A549 (cell line): Measurements from ENCODE around the gene EEIG1. TPM values are rescaled to one million over a fixed set of nuclear protein-coding genes. Genes with fewer than 3 reads are reported as not detected.

Experiments used
- ATAC-seq, 2 experiments: fragments of 200-7000 bp in 1 of 2; fragments of >200 bp in 1 of 2; cut with Nextera tagmentation in 1 of 2; cut with Tn5 transposase in 1 of 2; 3 replicates each; pipeline versions ENCODE4 v1.8.0 to v1.9.1; 2018 to 2020; ENCODE audit warnings: mild to moderate bottlenecking in 1 of 2, moderate library complexity in 1 of 2
- CTCF ChIA-PET: fragments of 300-600 bp; sonication (Branson Sonifier 250); formaldehyde crosslinking; extraction: SDS; loops from one replicate; lab custom pipeline; 2021; ENCODE audit warnings: antibody characterized with exemption, inconsistent platforms; lab: Yijun Ruan, JAX
- POLR2A ChIA-PET: fragments of 350-600 bp; formaldehyde crosslinking; extraction: SDS; loops from one replicate; lab custom pipeline; 2021; ENCODE audit warnings: antibody characterized with exemption, inconsistent platforms; lab: Yijun Ruan, JAX
- DNase-seq, 2 experiments: peaks; one replicate each; pipeline versions ENCODE4 v3.0.0 to v3.0.0-alpha.2; 2011 to 2016; ENCODE audit warnings: low read depth in 1 of 2, low spot score in 1 of 2
- FAIRE-seq: peaks from 2 replicates; lab custom pipeline; 2011; peaks lifted over from hg19 to GRCh38; lab: Jason Lieb, UNC
- H3K27ac ChIP-seq, 2 experiments: fragments of >200 bp; sonication (Bioruptor Twin); formaldehyde crosslinking; 3 replicates each; pipeline ENCODE4 v1.5.1; 2016 to 2017
- H3K4me1 ChIP-seq: fragments of >200 bp; sonication (Bioruptor Twin); formaldehyde crosslinking; 3 replicates; pipeline ENCODE4 v1.6.1; 2016
- H3K4me2 ChIP-seq: fragments of >200 bp; sonication (Bioruptor Twin); formaldehyde crosslinking; 3 replicates; pipeline ENCODE4 v1.6.1; 2016
- H3K4me3 ChIP-seq: fragments of >200 bp; sonication (Bioruptor Twin); formaldehyde crosslinking; 3 replicates; pipeline ENCODE4 v1.5.1; 2016
- H3K9me3 ChIP-seq: fragments of >200 bp; sonication (Bioruptor Twin); formaldehyde crosslinking; 3 replicates; pipeline ENCODE4 v1.6.1; 2016
- ATOH8 ChIP-seq: fragments of 250-450 bp; sonication (Bioruptor Pico); IDR thresholded peaks from 2 replicates; pipeline ENCODE4 v1.5.0; 2020; ENCODE audit warnings: low read depth, mild to moderate bottlenecking, moderate library complexity
- BCL3 ChIP-seq: fragments of >200 bp; sonication (Bioruptor Twin); formaldehyde crosslinking; IDR thresholded peaks from 3 replicates; pipeline ENCODE4 v1.6.1; 2016
- CBX2 ChIP-seq: fragments of 200-600 bp; sonication (generic); IDR thresholded peaks from 2 replicates; pipeline ENCODE4 v1.6.1; 2016; ENCODE audit warnings: low read depth, mild to moderate bottlenecking, borderline replicate concordance
- CEBPB ChIP-seq, 2 experiments: fragments of >200 bp in 1 of 2; sonication (Bioruptor Twin) in 1 of 2; formaldehyde crosslinking in 1 of 2; IDR thresholded peaks; 2 replicates each; pipeline ENCODE4 v1.6.1; 2012 to 2016
- CHD2 ChIP-seq: fragments of 150-350 bp; IDR thresholded peaks from 2 replicates; pipeline ENCODE4 v1.6.1; 2014; ENCODE audit warnings: low read length; ENCODE audit not compliant: partially characterized antibody
- E2F6 ChIP-seq: IDR thresholded peaks from 2 replicates; pipeline ENCODE4 v1.6.1; 2012; ENCODE audit warnings: low read depth, borderline replicate concordance
- EHMT2 ChIP-seq: fragments of 200-600 bp; sonication (generic); IDR thresholded peaks from 2 replicates; pipeline ENCODE4 v1.6.1; 2016; ENCODE audit warnings: antibody characterized with exemption, low read depth, mild to moderate bottlenecking, moderate library complexity
- EP300 ChIP-seq, 2 experiments: fragments of >200 bp; sonication (Bioruptor Twin); formaldehyde crosslinking; IDR thresholded peaks; 2 replicates in 1 of 2; 3 replicates in 1 of 2; pipeline ENCODE4 v1.6.1; 2016 to 2017
- ESRRA ChIP-seq: fragments of 150-350 bp; IDR thresholded peaks from 2 replicates; pipeline ENCODE4 v1.6.1; 2014; ENCODE audit warnings: mild to moderate bottlenecking, low read length, borderline replicate concordance
- FOSL2 ChIP-seq, 2 experiments: fragments of 450-650 bp in 1 of 2; fragments of >200 bp in 1 of 2; sonication (Bioruptor Twin) in 1 of 2; formaldehyde crosslinking; IDR thresholded peaks; 2 replicates each; pipeline versions ENCODE4 v1.5.0 to v1.6.1; 2016 to 2020; ENCODE audit warnings: mild to moderate bottlenecking in 1 of 2, moderate library complexity in 1 of 2
- GATA3 ChIP-seq: IDR thresholded peaks from 2 replicates; pipeline ENCODE4 v1.6.1; 2012; ENCODE audit warnings: borderline replicate concordance
- JUNB ChIP-seq: fragments of >200 bp; sonication (Bioruptor Twin); formaldehyde crosslinking; IDR thresholded peaks from 2 replicates; pipeline ENCODE4 v1.6.1; 2016
- KDM5A ChIP-seq: fragments of 200-600 bp; sonication (generic); IDR thresholded peaks from 2 replicates; pipeline ENCODE4 v1.6.1; 2016; ENCODE audit warnings: antibody characterized with exemption, mild to moderate bottlenecking
- MYC ChIP-seq: IDR thresholded peaks from 2 replicates; pipeline ENCODE4 v1.6.1; 2012; ENCODE audit warnings: mild to moderate bottlenecking, inconsistent platforms, low read length, improper control_type of control experiment, borderline replicate concordance
- NFE2L2 ChIP-seq: fragments of 150-350 bp; conservative IDR thresholded peaks from 2 replicates; pipeline ENCODE4 v1.6.1; 2014; ENCODE audit warnings: low read length
- POLR2AphosphoS2 ChIP-seq: conservative IDR thresholded peaks from 2 replicates; pipeline ENCODE4 v1.6.1; 2012; ENCODE audit warnings: low read length, improper control_type of control experiment, inconsistent platforms
- RARB ChIP-seq: fragments of 250-450 bp; sonication (Bioruptor Pico); IDR thresholded peaks from 2 replicates; pipeline ENCODE4 v1.8.0; 2021; ENCODE audit warnings: mild to moderate bottlenecking, moderate library complexity
- RCOR1 ChIP-seq: fragments of 150-350 bp; IDR thresholded peaks from 2 replicates; pipeline ENCODE4 v1.6.1; 2014; ENCODE audit warnings: antibody characterized with exemption, low read length, low read depth
- RFX5 ChIP-seq: fragments of 450-650 bp; IDR thresholded peaks from 2 replicates; pipeline ENCODE4 v1.7.1; 2014; ENCODE audit warnings: antibody characterized with exemption, mild to moderate bottlenecking, moderate library complexity
- USF2 ChIP-seq: fragments of 450-650 bp; IDR thresholded peaks from 2 replicates; pipeline ENCODE4 v1.6.1; 2014; ENCODE audit warnings: antibody characterized with exemption
- ZC3H11A ChIP-seq: fragments of 450-650 bp; IDR thresholded peaks from 2 replicates; pipeline ENCODE4 v1.6.1; 2014; ENCODE audit warnings: antibody characterized with exemption, mild to moderate bottlenecking
- WGBS: methylation state at CpG from one replicate; pipeline ENCODE4 v1.1.6; 2017; ENCODE audit errors: missing lambda C conversion rate; 5-methylcytosine and 5-hydroxymethylcytosine counted together
- polyA plus RNA-seq, 4 experiments: library from polyadenylated mRNA; depleted of rRNA in 3 of 4; stranded (reverse); fragments of >200 nt; fragmentation: RNase III in 1 of 4; extraction: RNeasy Plus Mini Kit Qiagen cat#74134 plus additional on column Dnase treatment in 1 of 4; gene quantifications; 2 replicates in 3 of 4; 3 replicates in 1 of 4; pipeline ENCODE4 v1.2.3, GENCODE V29; 2011 to 2017
- TF ChIP-seq, protein P1 (sequence below): fragments of 250-450 bp; sonication (Bioruptor Pico); IDR thresholded peaks from 2 replicates; pipeline ENCODE4 v1.5.0; 2021; ENCODE audit warnings: mild to moderate bottlenecking, moderate library complexity, borderline replicate concordance
- TF ChIP-seq, protein P2 (sequence below): IDR thresholded peaks from 2 replicates; pipeline ENCODE4 v1.6.1; 2012

The EEIG1 gene
- polyA plus RNA-seq, 2 of the 4 experiments (the other 2 are of a cell fraction): 30.3 to 33.0 TPM

DNA sequence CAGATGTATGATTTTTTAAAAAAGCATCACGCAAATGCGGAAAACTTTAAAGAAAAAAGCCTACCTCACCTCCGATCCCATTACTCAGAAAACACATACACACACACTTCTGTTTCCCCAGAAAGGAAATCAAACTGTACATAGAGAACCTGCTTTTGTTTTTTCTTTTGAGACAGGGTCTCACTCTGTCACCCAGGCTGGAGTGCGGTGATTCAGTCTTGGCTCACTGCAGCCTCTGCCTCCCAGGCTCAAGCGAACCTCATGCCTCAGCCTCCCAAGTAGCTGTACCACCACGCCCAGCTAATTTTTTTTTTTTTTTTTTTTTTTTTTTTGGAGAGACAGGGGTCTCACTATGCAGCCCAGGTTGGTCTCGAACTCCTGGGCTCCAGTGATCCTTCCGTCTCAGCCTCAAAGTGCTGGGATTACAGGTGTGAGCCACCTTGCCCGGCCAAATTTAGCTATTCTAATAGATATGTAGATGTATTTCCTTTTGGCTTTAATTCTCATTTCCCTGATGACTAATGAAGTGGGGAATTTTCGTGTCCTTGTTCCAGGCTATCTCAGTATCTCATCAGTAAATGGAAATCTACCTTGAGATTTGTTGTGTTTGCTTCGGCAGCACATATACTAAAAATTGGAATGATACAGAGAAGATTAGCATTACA is 25.7 kb upstream of the EEIG1 start:
- FAIRE-seq (no peak), DNase-seq (peak in 1 of 2 experiments; percentile 65), ATAC-seq (no peak)
- H3K27ac ChIP-seq: peak overlapping the region; percentile 75 to 91
- no peak overlapping the region for H3K4me3 ChIP-seq
- 37% methylated on average over 11 of the region's 11 CpGs for WGBS
- ChIA-PET CTCF (interaction anchor here (0.7 to 9.0 kb wide), 9 partner anchors 14 to 83 kb away, joined by 3 to 69 read pairs (median 3); no protein-coding TSS in a partner anchor), POLR2A (interaction anchor here (0.7 to 1.0 kb wide), 4 partner anchors 8 to 61 kb away, joined by 3 to 4 read pairs (median 3); partner anchors contain the start of genes EEIG1 and NAIF1)
- peak overlapping the region; percentile 45 for H3K4me2 ChIP-seq
- TF ChIP-seq E2F6 (no peak), JUNB (0 out of 2 replicates have a peak, but pooled peaks have one; percentile 13), FOSL2 (IDR thresholded peaks at IDR 0.05) (no peak), FOSL2 (CRISPR knock-in tag; IDR thresholded peaks at IDR 0.05) (peak; percentile 64), GATA3 (peak; percentile 91)
- peaks cover 54% of the 10 kb centered on the region for H3K4me1 ChIP-seq
- H3K9me3 ChIP-seq: peaks cover 6% of the 10 kb centered on the region; the same call in 2 of the 3 replicates

DNA sequence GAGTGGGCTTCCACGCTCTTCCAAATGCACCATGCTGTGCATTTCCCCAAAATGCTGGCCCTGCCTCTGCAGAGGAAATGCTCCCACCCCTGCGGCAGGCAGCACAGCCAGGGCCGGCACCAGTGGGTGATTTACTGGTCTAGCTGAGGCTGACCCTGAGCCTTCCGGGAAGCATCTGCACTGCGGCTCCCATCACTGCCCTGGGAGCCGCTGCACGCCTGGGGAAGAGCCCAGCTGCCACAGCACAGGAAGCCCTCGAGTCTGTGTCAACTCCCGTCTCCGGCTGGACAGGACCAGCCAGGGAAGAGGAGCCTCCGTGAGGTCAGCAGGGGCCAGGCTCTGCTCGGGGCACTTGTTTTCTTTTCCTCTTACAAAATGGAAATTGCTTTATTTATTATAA is 25.1 kb upstream of the EEIG1 start:
- 26% methylated on average over 12 of the region's 12 CpGs for WGBS
- POLR2A ChIA-PET: interaction anchor here (0.7 to 1.0 kb wide), 3 partner anchors 9 to 61 kb away, joined by 3 to 4 read pairs (median 3); partner anchors contain the start of gene NAIF1
- peak overlapping the region; percentile 75 to 91 for H3K27ac ChIP-seq
- peaks cover 6% of the 10 kb centered on the region; the same call in 2 of the 3 replicates for H3K9me3 ChIP-seq
- no peak for FAIRE-seq
- peak in 1 of 2 experiments; percentile 45 for DNase-seq
- peaks cover 54% of the 10 kb centered on the region for H3K4me1 ChIP-seq
- CTCF ChIA-PET: interaction anchor here (0.6 to 9.0 kb wide), 7 partner anchors 11 to 62 kb away, joined by 3 to 69 read pairs (median 3); no protein-coding TSS in a partner anchor
- peak in 1 of 2 experiments; percentile 31; a peak in 3 of 6 replicates for ATAC-seq
- TF ChIP-seq USF2 (no peak), BCL3 (no peak), RFX5 (no peak), EHMT2 (no peak), RCOR1 (no peak), MYC (no peak), EP300 (IDR thresholded peaks at IDR 0.05) (no peak), RARB (CRISPR knock-in tag) (no peak), NFE2L2 (no peak), POLR2AphosphoS2 (no peak), KDM5A (no peak), ATOH8 (CRISPR knock-in tag) (no peak), CBX2 (no peak), CEBPB (IDR thresholded peaks at IDR 0.05) (no peak), CHD2 (no peak), ESRRA (no peak), ZC3H11A (no peak)
- TF ChIP-seq, protein P1, sequence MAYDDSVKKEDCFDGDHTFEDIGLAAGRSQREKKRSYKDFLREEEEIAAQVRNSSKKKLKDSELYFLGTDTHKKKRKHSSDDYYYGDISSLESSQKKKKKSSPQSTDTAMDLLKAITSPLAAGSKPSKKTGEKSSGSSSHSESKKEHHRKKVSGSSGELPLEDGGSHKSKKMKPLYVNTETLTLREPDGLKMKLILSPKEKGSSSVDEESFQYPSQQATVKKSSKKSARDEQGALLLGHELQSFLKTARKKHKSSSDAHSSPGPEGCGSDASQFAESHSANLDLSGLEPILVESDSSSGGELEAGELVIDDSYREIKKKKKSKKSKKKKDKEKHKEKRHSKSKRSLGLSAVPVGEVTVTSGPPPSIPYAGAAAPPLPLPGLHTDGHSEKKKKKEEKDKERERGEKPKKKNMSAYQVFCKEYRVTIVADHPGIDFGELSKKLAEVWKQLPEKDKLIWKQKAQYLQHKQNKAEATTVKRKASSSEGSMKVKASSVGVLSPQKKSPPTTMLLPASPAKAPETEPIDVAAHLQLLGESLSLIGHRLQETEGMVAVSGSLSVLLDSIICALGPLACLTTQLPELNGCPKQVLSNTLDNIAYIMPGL (CRISPR knock-in tag): no peak
- TF ChIP-seq, protein P2, sequence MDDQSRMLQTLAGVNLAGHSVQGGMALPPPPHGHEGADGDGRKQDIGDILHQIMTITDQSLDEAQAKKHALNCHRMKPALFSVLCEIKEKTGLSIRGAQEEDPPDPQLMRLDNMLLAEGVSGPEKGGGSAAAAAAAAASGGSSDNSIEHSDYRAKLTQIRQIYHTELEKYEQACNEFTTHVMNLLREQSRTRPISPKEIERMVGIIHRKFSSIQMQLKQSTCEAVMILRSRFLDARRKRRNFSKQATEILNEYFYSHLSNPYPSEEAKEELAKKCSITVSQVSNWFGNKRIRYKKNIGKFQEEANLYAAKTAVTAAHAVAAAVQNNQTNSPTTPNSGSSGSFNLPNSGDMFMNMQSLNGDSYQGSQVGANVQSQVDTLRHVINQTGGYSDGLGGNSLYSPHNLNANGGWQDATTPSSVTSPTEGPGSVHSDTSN: no peak
- no peak overlapping the region for H3K4me3 ChIP-seq
- H3K4me2 ChIP-seq: peak overlapping the region; percentile 45
